HG02571 (cell line): Measurements from ENCODE around the gene IP6K2.

Source experiments
- ATAC-seq: cut with Tn5 transposase; IDR thresholded peaks from one replicate; pipeline ENCODE4 v1.9.1; 2021; ENCODE audit warnings: mild to moderate bottlenecking, moderate library complexity; ENCODE audit not compliant: unreplicated experiment

Gene IP6K2

DNA sequence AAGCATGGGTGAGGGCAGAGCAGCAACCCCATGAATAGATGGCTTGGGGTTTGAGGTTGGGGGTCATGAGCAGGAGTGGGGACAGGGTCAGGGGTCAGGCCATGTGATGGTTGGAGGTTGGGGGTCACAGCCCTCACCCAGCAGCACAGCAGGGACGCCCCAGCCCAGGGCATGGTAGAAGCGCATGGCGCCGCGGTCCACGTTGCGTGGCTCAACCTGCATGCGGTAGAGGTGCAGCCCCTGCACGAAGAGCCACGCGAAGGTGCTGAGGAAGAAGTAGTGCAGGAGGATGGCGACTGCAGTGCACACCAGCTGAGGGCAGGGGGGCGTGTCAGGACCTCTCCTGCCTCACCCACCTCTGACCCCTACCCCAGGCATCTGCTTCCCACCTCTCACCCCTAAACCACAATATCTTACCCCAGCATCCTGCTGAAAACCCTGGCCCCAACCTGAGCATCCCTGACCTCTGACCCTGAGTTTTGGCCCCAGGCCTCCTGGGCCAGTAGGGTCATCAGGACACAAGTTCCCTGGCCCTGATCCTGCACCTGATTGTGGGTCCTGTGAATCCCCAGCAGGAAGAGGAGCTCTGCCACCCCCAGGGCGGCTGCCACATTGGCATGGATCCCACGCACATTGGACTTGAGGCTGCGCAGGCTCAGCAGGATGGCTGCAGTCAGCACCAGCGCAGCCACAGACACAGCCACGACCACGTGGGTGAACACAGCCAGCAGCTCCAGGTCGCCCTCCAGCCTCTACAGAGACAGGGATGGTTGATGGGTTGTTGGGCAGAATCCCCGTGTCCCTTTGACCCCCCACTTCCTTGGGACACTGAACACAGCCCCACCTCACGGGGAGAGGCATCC is 71.9 kb downstream of the IP6K2 start:
- ATAC-seq: no peak

DNA sequence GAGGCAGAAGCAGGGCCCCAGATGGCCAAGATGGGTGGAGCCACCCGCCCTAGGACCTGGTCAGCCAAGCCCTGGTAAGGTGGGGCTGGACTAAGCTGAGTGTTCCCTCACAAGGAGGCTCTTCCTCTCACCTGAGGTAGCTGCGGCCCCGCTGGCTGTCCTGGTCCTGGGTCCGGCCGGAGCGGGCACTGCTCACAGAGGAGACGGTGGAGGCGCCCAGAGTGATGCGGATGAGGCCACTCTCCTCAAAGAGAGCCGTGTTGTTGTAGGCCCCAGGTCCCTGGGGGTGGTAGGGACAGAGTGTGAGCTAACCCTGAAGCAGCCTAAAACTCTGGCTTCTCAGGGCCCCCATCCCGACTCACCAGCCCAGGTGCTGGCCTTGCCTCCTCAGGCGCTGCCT is 74.4 kb downstream of the IP6K2 start:
- no peak for ATAC-seq

DNA sequence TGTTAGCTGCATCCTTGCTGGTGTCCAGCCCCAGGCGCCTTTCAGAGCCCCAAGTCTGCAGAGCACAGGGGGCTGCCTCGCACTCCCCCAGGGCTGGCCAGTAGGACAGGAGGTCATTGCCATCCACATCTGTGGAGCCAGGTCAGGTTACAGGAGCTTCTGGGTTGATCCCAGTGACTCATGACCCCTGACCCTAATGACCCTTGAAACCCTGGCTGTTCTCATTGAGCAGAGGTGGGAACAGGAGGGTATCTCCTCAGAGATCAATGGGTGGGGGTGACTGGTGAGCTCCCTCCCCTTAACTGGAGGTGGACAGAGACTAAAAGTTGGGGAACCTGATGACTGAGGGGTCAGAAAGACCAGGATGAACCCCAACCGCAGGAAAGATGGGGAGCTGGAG is 75.6 kb downstream of the IP6K2 start:
- ATAC-seq: no peak

GRCh38 chr3:48639944-48640606 is 76.9 kb downstream of the IP6K2 start:
- no peak for ATAC-seq
